ENCODE data around the gene SUPV3L1. TPM values are rescaled to one million over a fixed set of nuclear protein-coding genes. Genes with fewer than 3 reads are reported as not detected.
"Not testable (repeated sequence)": the region's sequence is repeated elsewhere in the genome, so short reads cannot be mapped to it uniquely, and the experiment has no call there.

The SUPV3L1 gene
- total RNA-seq, 1 experiment from 2014 or later: 22.0 TPM

DNA sequence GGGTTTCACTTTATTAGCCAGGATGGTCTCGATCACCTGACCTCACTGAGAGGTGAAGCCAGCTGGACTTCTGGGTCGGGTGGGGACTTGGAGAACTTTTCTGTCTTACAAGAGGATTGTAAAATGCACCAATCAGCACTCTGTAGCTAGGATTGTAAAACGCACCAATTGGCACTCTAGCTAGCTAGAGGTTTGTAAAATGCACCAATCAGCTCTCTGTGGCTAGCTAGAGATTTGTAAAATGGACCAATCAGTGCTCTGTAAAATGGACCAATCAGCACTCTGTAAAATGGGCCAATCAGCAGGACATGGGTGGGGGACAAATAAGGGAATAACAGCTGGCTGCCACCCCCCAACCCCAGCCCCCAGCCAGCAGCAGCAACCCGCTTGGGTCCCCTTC lies 4.7 kb upstream of the SUPV3L1 start:
- H3K4me1 ChIP-seq (replicated peaks); H3K9me3 ChIP-seq (replicated peaks); DNase-seq (ENCODE audit: low read depth in 1 of 2, low spot score in 2 of 2); H3K27me3 ChIP-seq (replicated peaks); H3K4me3 ChIP-seq; H3K27ac ChIP-seq: not testable (repeated sequence)
- peaks cover 10% of the 10 kb centered on the region for H3K36me3 ChIP-seq

DNA sequence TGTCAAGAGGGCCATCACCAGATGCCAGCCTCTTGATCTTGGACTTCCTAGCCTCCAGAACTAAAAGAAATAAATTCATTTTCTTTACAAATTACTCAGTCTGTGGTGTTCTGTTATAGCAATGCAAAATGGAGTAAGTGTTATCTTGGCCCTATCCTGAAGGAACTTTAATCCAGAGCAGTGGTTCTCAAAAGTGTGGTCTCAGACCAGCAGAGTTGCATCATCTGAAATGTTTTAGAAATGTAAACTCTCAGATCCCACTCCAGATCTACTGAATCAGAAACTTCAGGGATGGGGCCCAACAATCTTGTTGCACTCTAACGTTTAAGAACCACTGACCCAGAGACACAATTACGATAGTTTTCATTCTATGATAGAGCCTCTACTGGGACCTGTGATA lies 3.2 kb upstream of the SUPV3L1 start:
- no peaks in the 10 kb centered on the region for H3K9me3 ChIP-seq (replicated peaks)
- H3K4me1 ChIP-seq (replicated peaks): peaks cover 12% of the 10 kb centered on the region
- peaks cover 14% of the 10 kb centered on the region for H3K36me3 ChIP-seq
- H3K27ac ChIP-seq: no peak overlapping the region
- H3K27me3 ChIP-seq (replicated peaks): no peaks in the 10 kb centered on the region
- DNase-seq (ENCODE audit: low read depth in 1 of 2, low spot score in 2 of 2): no peak
- no peak overlapping the region for H3K4me3 ChIP-seq

DNA sequence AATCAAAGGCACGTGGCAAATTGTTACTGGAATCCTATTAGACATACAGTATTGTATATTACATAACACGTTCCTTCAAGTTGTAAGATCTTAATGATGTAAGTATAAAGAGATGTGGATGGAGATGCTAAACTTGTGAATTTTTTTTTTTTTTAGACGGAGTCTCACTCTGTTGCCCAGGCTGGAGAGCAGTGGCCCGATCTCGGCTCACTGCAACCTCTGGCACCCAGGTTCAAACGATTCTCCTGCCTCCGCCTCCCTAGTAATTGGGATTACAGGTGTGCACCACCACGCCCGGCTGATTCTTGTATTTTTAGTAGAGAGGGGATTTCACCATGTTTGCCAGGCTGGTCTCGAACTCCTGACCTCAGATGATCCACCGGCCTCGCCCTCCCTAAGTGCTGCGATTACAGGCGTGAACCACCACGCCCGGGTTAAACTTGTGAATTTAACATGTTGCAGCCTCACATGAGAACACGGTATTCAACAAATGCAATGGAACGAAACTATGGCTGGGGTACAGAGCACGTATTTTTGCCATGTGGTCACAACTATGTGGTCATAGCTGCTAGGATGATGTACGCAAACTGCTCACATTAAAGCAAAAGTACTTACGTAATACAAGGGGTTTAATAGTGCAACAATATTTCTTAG lies 818 bp upstream of the SUPV3L1 start:
- Histone ChIP-seq H3K36me3 (peaks cover 25% of the 10 kb centered on the region), H3K4me3 (peak overlapping the region; percentile 90)

DNA sequence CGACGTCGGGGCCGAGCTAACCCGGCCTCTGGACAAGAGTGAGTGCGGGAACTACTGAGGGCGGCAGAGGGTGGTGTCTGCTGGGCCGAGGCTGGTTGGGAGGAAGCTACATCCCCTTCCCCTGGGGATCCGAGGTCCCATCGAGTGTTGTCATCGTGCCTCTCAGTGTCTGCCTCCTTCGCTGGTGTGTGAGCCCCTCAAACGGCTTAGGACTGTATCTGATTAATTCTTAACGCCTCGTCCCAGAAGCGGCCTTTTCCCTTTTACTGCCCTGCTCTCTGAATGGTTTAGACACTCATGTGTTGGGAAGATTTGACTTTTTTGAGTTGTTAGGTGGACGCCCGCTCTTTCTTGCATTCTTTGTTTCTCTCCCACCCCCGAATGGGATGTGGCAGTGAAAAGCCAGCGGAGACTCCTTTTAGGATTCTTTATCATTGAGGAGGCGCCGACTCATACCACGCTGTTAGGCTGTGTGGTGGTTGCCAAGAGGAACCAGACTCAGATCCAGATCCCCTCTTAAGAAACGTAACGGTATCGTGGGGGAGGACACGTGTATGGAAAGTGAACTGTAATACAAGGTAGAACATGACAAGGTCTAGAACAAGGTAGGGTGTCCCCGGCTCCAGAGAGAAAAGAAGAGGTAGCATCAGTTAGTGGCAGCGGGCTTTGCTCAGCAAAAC lies 631 bp downstream of the SUPV3L1 start:
- peak overlapping the region; percentile 99 for H3K27ac ChIP-seq
- H3K36me3 ChIP-seq: peaks cover 27% of the 10 kb centered on the region
- H3K4me3 ChIP-seq: peak overlapping the region; percentile 90
- no peaks in the 10 kb centered on the region for H3K9me3 ChIP-seq (replicated peaks)
- H3K4me1 ChIP-seq (replicated peaks): peaks cover 12% of the 10 kb centered on the region
- DNase-seq (ENCODE audit: low read depth in 1 of 2, low spot score in 2 of 2): peak in 1 of 2 experiments; percentile 48
- no peaks in the 10 kb centered on the region for H3K27me3 ChIP-seq (replicated peaks)

More for the DNA sequence above, 818 bp upstream of the SUPV3L1 start:
- Histone ChIP-seq H3K4me1 (replicated peaks) (peaks cover 12% of the 10 kb centered on the region), H3K27me3 (replicated peaks) (no peaks in the 10 kb centered on the region), H3K9me3 (replicated peaks) (no peaks in the 10 kb centered on the region), H3K27ac (peak overlapping the region; percentile 99)
- no peak for DNase-seq (ENCODE audit: low read depth in 1 of 2, low spot score in 2 of 2)

DNA sequence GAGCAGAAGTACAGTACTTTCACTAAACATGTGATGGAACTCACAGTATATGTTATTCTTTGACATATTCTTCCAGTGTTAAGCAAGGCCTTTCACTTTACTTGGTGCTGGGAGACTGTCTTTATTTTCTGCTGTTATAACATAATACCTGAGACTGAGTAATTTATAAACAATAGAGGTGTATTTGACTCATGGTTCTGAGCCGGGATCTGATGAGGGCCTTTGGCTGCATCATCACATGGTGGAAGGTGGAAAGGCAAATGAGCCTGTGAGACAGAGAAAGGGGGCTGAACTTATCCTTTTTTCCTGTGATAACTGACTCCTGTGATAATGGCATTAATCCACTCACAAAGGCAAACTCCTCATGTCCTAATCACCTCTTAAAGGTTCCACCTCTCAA lies 1.4 kb downstream of the SUPV3L1 start:
- H3K4me1 ChIP-seq (replicated peaks): peaks cover 12% of the 10 kb centered on the region
- DNase-seq (ENCODE audit: low read depth in 1 of 2, low spot score in 2 of 2): no peak
- H3K27me3 ChIP-seq (replicated peaks): no peaks in the 10 kb centered on the region
- no peaks in the 10 kb centered on the region for H3K9me3 ChIP-seq (replicated peaks)
- peaks cover 32% of the 10 kb centered on the region for H3K36me3 ChIP-seq
- H3K27ac ChIP-seq: peak overlapping the region; percentile 21; the same call in 1 of the 2 replicates
- peak overlapping the region; percentile 90 for H3K4me3 ChIP-seq

DNA sequence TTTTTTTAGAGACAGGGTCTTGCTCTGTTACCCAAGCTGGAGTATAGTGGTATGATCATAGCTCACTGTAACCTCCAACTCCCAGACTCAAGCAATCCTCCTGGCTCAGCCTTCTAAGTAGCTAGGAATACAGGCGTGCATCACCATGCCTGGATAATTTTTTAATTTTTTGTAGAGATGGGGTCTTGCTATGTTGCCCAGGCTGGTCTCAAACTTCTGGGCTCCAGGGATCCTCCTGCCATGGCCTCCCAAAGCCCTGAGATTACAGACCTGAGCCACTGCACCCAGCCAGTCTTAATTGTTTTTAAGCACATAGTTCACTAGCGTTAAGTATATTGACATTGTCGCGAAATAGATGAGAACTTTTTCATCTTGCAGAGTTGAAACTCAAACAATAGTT lies 2.0 kb downstream of the SUPV3L1 start:
- H3K27me3 ChIP-seq (replicated peaks): no peaks in the 10 kb centered on the region
- no peak for DNase-seq (ENCODE audit: low read depth in 1 of 2, low spot score in 2 of 2)
- H3K27ac ChIP-seq: no peak overlapping the region
- H3K4me1 ChIP-seq (replicated peaks): peaks cover 12% of the 10 kb centered on the region
- H3K4me3 ChIP-seq: no peak overlapping the region
- H3K9me3 ChIP-seq (replicated peaks): no peaks in the 10 kb centered on the region
- H3K36me3 ChIP-seq: peaks cover 37% of the 10 kb centered on the region

DNA sequence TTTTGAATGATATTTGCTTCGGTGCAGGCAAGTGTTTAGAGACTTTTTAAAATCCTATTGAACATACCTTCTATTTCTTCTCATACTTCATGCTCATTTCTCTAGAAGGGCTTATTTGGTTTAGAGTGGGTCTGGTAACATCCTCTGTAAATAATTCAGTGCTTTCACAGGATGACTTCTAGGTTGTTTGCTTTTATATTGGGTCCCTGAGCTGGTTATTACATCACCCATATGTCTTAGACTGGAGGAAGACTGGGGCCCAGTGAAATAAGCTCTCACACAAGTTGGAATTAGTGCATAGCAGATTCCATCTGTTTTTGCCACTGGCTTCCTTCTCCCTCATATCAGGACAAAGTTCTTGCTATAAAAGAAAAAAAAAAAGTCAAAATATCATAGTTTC lies 6.5 kb downstream of the SUPV3L1 start:
- Histone ChIP-seq H3K4me3 (no peak overlapping the region), H3K27ac (no peak overlapping the region), H3K9me3 (replicated peaks) (no peaks in the 10 kb centered on the region), H3K27me3 (replicated peaks) (no peaks in the 10 kb centered on the region), H3K4me1 (replicated peaks) (peaks cover under 1% of the 10 kb centered on the region; the same call in 1 of the 2 replicates), H3K36me3 (peaks cover 60% of the 10 kb centered on the region)
- no peak for DNase-seq (ENCODE audit: low read depth in 1 of 2, low spot score in 2 of 2)

DNA sequence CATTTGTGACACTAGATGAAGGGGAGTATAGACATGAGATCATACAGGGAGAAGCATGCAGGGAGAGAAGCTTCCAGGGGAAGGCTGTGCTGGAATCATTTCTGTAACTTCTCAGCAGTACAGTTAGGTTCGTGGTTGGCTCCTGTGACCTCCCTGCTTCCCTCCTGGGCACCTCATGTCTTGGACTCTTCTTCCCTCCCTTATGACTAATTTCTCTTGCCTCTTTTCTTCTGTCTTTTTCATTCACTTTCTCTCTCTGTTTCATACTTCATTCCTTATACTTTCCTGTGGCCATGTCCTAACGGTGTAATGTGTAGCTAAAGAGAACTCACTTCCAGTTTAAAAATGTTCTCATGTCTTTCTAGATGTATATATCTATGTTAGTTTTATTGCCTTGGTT lies 21.0 kb downstream of the SUPV3L1 start:
- Histone ChIP-seq H3K36me3 (peaks cover 40% of the 10 kb centered on the region), H3K27ac (no peak overlapping the region), H3K27me3 (replicated peaks) (no peaks in the 10 kb centered on the region), H3K4me3 (no peak overlapping the region), H3K4me1 (replicated peaks) (no peaks in the 10 kb centered on the region), H3K9me3 (replicated peaks) (no peaks in the 10 kb centered on the region)
- DNase-seq (ENCODE audit: low read depth in 1 of 2, low spot score in 2 of 2): no peak

DNA sequence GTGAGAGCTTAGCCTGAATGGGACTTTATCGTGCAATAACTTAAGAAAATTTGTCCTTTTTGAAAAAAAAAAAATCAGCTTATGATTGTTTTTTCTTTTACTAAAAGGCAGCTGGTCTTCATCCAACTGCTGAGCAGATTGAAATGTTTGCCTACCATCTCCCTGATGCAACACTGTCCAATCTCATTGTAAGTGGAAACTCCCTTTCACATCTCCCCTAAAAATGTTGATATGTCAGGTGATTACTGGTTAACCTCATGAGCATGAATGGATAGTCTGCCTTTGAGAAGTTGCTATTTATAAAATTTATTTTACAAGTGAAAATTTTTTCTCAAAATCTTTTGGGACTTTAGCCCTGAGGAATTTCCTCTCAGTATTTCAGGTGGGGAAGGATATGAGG lies 22.3 kb downstream of the SUPV3L1 start:
- Histone ChIP-seq H3K36me3 (peaks cover 48% of the 10 kb centered on the region), H3K27ac (no peak overlapping the region), H3K4me1 (replicated peaks) (no peaks in the 10 kb centered on the region), H3K27me3 (replicated peaks) (no peaks in the 10 kb centered on the region), H3K4me3 (no peak overlapping the region), H3K9me3 (replicated peaks) (no peaks in the 10 kb centered on the region)
- no peak for DNase-seq (ENCODE audit: low read depth in 1 of 2, low spot score in 2 of 2)

DNA sequence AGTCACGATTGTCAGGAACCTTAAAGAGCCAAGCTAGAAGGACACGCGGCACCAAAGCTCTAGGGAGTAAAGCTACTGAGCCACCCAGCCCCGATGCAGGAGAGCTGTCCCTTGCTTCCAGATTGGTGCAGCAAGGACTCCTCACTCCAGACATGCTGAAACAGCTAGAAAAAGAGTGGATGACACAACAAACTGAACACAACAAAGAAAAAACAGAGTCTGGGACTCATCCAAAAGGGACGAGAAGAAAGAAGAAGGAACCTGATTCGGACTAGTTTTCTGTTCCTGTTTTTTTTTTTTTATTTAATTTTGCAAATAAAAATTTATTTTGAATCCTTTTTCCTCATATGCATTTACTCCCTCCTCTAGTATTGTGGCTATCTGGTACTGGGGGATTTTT lies 28.7 kb downstream of the SUPV3L1 start:
- H3K27ac ChIP-seq: no peak overlapping the region
- peaks cover 36% of the 10 kb centered on the region for H3K36me3 ChIP-seq
- H3K27me3 ChIP-seq (replicated peaks): no peaks in the 10 kb centered on the region
- no peak for DNase-seq (ENCODE audit: low read depth in 1 of 2, low spot score in 2 of 2)
- H3K9me3 ChIP-seq (replicated peaks): no peaks in the 10 kb centered on the region
- no peak overlapping the region for H3K4me3 ChIP-seq
- 0 out of 2 replicates have a peak, but pooled peaks cover 2% of the 10 kb centered on the region for H3K4me1 ChIP-seq (replicated peaks)

DNA sequence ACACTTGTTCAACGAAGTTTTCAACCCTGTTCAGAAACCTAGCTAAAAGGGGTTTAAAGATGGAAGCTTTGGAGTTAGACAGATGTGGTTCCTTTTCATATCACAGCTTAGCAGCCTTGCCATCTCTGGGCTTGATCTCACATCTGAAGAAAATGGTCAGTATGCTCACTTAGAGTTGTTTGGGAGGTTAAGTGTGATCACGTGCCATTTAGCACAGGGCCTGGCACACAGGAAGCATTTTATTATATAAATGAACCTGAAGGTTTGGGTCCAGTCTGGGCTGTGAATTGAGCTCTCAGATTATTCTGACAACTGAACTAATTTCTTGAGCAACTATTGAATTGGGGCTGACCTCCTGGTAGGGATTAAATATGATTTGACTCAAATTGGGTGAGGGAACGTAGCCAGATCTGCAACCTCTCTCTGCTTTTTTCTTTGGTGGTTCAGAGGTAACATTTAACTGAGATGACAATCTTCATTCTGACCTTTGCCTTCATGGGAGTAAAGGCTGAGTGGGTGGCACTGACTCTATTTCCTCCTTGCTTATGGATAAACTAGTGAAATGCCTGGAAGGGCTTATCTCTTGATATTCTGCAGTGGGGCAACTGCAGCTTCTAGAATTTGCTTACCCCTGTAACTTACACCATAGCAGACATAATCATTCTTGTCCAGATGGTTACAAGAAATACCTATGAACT lies 29.9 kb downstream of the SUPV3L1 start:
- Histone ChIP-seq H3K36me3 (peaks cover 32% of the 10 kb centered on the region), H3K4me3 (no peak overlapping the region), H3K4me1 (replicated peaks) (0 out of 2 replicates have a peak, but pooled peaks cover 3% of the 10 kb centered on the region), H3K27me3 (replicated peaks) (no peaks in the 10 kb centered on the region), H3K9me3 (replicated peaks) (no peaks in the 10 kb centered on the region), H3K27ac (no peak overlapping the region)
- no peak for DNase-seq (ENCODE audit: low read depth in 1 of 2, low spot score in 2 of 2)

DNA sequence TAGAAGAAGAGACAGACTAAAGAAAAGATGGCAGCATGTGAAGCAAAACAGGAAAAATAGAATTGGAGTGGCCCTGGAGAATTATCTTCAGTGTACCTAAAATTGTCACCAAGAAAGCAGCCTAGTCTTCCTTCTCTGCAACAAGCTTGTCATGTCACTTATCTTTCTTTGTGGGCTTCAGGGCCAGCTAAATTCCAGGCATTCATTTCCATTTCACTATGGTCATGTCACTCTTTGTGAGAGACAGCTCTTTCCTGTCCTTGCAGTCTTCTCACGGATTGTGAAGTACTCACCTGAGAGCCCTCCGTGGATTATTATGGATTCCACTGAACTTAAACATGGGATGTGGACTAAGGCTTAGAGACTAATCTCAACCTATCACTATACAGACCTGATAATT lies 31.1 kb downstream of the SUPV3L1 start:
- Histone ChIP-seq H3K9me3 (replicated peaks) (no peaks in the 10 kb centered on the region), H3K27ac (no peak overlapping the region), H3K4me1 (replicated peaks) (0 out of 2 replicates have a peak, but pooled peaks cover 6% of the 10 kb centered on the region), H3K36me3 (peaks cover 29% of the 10 kb centered on the region), H3K4me3 (no peak overlapping the region), H3K27me3 (replicated peaks) (no peaks in the 10 kb centered on the region)
- no peak for DNase-seq (ENCODE audit: low read depth in 1 of 2, low spot score in 2 of 2)

DNA sequence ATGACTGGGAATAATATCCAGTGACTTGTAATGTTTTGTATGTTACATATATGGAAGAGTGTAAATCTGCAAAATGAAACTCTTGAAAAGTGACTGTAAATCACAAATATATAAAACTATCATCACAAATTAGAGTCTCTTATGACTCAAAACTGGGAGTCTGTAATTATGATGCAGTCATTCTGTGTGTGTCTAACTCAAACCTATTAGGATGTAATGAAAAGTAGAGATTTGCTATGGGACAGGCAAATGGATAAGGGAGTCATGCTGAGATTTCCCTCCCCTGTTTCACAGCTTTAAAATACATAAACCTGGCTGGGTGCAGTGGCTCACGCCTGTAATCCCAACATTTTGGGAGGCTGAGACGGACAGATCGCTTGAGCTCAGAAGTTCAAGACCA lies 31.5 kb downstream of the SUPV3L1 start:
- H3K27me3 ChIP-seq (replicated peaks): no peaks in the 10 kb centered on the region
- H3K9me3 ChIP-seq (replicated peaks): no peaks in the 10 kb centered on the region
- H3K4me1 ChIP-seq (replicated peaks): 0 out of 2 replicates have a peak, but pooled peaks cover 6% of the 10 kb centered on the region
- no peak overlapping the region for H3K4me3 ChIP-seq
- H3K36me3 ChIP-seq: peaks cover 24% of the 10 kb centered on the region
- DNase-seq (ENCODE audit: low read depth in 1 of 2, low spot score in 2 of 2): no peak
- no peak overlapping the region for H3K27ac ChIP-seq
